ENCODE results near the gene PHLDA2. TPM values are rescaled to one million over a fixed set of nuclear protein-coding genes. Genes with fewer than 3 reads are reported as not detected.
A peak's percentile ranks its signal among the peaks of the same experiment; 100 is the strongest.

The PHLDA2 gene
- total and polyA plus RNA-seq, 9 of the 15 experiments (the other 6 are each of a cell fraction or from before 2014, with no cell fraction given) = 0.43 to 42.4 (median 4.7) TPM

DNA sequence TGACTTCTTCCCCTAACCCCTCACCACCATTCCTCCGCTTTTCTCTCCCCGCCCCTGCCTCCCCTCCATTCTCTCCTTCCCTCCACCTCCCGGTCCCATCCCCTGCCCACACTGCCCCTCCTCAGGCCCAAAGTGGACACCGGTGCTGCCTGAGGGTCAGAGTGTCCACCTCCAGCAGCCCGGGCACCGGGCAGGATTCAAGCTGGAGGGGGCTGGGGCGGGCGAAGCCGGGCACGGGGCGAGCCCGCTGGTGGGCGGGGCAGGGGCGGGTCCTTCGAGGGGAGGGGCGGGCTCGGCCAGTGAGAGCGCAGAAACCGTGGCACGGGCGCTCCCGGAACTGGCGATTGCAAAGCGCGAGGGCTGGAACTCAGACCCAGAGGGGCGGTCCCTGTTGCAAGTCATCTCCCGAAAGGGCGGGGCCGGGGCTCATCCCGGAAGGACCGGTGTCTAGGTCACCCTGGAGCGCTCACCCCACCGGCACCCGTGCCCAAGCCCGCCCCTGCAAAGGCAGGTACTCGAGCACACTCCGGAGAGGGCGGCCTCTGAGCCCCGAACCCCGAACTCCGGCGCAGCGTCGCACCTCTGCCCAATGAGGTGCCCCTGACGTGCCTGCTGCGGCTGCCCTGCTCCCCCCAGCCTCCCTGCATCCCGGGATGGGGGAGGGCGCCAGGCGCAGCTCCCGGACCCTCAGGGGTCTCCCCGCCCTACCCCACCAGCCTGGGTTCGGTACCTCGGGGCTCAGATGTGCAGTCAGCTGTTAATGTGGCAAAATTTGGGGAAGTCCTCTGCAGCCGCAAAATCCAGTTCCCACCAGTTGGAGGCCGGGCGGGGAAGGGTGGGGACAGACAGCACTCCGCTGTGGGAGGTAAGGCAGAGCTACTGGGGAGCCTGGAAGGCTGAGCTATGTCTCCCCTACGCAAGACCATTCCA, 27.1 kb downstream of the PHLDA2 start (continued):
- TF ChIP-seq RBM25 (IDR thresholded peaks at IDR 0.05; ENCODE audit: low read depth, low read length, severe bottlenecking) (no peak), ZNF146 (CRISPR knock-in tag; IDR thresholded peaks at IDR 0.05; ENCODE audit: unreplicated experiment) (peak; percentile 4), MCM2 (IDR thresholded peaks at IDR 0.05; ENCODE audit: low read depth) (no peak), RBM14 (IDR thresholded peaks at IDR 0.05; ENCODE audit: borderline replicate concordance, insufficient read depth, low read depth, low read length) (no peak), ELF1 (tag; IDR thresholded peaks at IDR 0.05) (peak; percentile 92), SMARCA4 (IDR thresholded peaks at IDR 0.05) (no peak), DIDO1 (tag; IDR thresholded peaks at IDR 0.05; ENCODE audit: low read depth) (no peak), KHSRP (IDR thresholded peaks at IDR 0.05) (no peak), KDM4B (IDR thresholded peaks at IDR 0.05; ENCODE audit: borderline replicate concordance in 2 of 2, low read depth in 1 of 2) (no peak), TEAD1 (CRISPR knock-in tag; IDR thresholded peaks at IDR 0.05) (0 out of 4 replicates have a peak, but pooled peaks of 1 of the 2 experiments have one; percentile 27)
- TF ChIP-seq, protein P1, sequence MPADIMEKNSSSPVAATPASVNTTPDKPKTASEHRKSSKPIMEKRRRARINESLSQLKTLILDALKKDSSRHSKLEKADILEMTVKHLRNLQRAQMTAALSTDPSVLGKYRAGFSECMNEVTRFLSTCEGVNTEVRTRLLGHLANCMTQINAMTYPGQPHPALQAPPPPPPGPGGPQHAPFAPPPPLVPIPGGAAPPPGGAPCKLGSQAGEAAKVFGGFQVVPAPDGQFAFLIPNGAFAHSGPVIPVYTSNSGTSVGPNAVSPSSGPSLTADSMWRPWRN (IDR thresholded peaks at IDR 0.05; ENCODE audit: low read depth) = no peak
- TF ChIP-seq, protein P2, sequence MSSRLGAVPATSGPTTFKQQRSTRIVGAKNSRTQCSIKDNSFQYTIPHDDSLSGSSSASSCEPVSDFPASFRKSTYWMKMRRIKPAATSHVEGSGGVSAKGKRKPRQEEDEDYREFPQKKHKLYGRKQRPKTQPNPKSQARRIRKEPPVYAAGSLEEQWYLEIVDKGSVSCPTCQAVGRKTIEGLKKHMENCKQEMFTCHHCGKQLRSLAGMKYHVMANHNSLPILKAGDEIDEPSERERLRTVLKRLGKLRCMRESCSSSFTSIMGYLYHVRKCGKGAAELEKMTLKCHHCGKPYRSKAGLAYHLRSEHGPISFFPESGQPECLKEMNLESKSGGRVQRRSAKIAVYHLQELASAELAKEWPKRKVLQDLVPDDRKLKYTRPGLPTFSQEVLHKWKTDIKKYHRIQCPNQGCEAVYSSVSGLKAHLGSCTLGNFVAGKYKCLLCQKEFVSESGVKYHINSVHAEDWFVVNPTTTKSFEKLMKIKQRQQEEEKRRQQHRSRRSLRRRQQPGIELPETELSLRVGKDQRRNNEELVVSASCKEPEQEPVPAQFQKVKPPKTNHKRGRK (tag; IDR thresholded peaks at IDR 0.05) = no peak
- TF ChIP-seq, protein P3, sequence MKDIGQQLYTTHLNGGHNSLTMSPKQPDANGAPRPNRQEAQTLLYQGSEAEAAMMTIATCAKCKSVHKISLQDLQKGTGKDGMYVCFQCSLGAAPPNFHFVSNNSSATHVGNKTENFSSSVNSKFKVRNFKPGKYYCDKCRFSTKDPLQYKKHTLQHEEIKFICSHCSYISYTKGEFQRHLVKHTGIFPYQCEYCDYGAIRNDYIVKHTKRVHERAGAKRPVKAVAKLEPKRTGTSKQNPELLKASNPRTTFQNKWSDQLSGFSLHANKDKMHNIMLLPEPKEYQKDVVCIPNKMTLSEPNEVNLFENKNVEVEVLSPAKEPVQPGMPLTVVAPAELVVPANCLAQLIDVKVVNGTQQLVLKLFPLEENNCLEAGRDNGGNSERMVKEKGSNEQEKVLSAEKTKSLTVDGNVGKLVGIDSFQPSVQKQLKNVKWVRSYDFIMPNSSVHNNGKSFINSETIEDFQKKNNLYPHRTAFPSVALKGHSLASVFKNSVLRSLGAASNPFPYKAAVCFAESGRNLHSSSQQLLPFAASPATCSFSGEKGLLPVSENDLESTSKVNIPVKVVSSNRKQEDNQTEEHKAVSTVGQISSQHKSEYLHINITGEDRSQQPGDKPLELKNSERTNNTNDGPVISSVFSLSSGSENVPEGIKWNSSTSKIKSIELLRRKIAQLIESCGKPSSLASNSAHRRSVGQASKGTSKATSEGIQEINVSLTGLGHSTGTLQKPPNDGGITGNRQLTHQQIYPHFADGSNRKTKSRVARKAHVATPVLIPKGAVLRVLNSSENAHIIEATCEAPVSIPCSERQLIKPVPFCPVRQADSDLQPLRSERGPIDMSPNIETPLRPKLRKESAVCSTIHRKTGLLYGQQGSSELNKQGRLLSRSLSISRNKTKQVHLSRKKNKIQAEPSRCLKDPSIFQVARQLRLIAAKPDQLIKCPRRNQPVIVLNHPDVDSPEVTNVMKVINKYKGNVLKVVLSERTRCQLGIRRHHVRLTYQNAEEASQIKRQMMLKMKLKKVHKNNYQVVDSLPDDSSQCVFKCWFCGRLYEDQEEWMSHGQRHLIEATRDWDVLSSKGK (CRISPR knock-in tag; IDR thresholded peaks at IDR 0.05) = no peak
- TF ChIP-seq, protein P4, sequence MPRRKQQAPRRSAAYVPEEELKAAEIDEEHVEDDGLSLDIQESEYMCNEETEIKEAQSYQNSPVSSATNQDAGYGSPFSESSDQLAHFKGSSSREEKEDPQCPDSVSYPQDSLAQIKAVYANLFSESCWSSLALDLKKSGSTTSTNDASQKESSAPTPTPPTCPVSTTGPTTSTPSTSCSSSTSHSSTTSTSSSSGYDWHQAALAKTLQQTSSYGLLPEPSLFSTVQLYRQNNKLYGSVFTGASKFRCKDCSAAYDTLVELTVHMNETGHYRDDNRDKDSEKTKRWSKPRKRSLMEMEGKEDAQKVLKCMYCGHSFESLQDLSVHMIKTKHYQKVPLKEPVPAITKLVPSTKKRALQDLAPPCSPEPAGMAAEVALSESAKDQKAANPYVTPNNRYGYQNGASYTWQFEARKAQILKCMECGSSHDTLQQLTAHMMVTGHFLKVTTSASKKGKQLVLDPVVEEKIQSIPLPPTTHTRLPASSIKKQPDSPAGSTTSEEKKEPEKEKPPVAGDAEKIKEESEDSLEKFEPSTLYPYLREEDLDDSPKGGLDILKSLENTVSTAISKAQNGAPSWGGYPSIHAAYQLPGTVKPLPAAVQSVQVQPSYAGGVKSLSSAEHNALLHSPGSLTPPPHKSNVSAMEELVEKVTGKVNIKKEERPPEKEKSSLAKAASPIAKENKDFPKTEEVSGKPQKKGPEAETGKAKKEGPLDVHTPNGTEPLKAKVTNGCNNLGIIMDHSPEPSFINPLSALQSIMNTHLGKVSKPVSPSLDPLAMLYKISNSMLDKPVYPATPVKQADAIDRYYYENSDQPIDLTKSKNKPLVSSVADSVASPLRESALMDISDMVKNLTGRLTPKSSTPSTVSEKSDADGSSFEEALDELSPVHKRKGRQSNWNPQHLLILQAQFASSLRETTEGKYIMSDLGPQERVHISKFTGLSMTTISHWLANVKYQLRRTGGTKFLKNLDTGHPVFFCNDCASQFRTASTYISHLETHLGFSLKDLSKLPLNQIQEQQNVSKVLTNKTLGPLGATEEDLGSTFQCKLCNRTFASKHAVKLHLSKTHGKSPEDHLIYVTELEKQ (CRISPR knock-in tag; IDR thresholded peaks at IDR 0.05) = no peak
- TF ChIP-seq, protein P5, sequence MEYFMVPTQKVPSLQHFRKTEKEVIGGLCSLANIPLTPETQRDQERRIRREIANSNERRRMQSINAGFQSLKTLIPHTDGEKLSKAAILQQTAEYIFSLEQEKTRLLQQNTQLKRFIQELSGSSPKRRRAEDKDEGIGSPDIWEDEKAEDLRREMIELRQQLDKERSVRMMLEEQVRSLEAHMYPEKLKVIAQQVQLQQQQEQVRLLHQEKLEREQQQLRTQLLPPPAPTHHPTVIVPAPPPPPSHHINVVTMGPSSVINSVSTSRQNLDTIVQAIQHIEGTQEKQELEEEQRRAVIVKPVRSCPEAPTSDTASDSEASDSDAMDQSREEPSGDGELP (CRISPR knock-in tag; IDR thresholded peaks at IDR 0.05; ENCODE audit: borderline replicate concordance) = peak; percentile 94

Measured in K562 (cell line).